Activated T-cell treated with anti-CD3 and anti-CD28 coated beads, Interleukin-2, amount 50 U/mL, for 72 hours (primary cell): ENCODE data around the gene MEIOSIN. TPM values are rescaled to one million over a fixed set of nuclear protein-coding genes. Genes with fewer than 3 reads are reported as not detected.

Experiments used
- total RNA-seq, 2 donors: library from RNA; stranded (reverse); gene quantifications; one replicate each; pipeline ENCODE4 v1.2.3, GENCODE V29; 2022

MEIOSIN gene
- total RNA-seq, 2 donors from 2014 or later = 0.09 to 0.19 TPM

Other genes with a start within 250 kb of the MEIOSIN start
- 1 to 10 TPM; 4.1 to 4.9 TPM for gene RTN2, start 236.4 kb upstream of the MEIOSIN start, total RNA-seq
- 1 to 10 TPM; 6.7 to 6.8 TPM for gene PPM1N, start 235.0 kb upstream of the MEIOSIN start, total RNA-seq
- 100 to 1,000 TPM; 120 to 133 TPM for gene VASP, start 226.0 kb upstream of the MEIOSIN start, total RNA-seq
- 10 to 100 TPM; 10.3 to 12.6 TPM for gene OPA3, start 148.6 kb upstream of the MEIOSIN start, total RNA-seq
- under 1 TPM in 1 of 2 donors, not detected in 1; 0.07 TPM for gene GPR4, start 131.2 kb upstream of the MEIOSIN start, total RNA-seq
- gene EML2, start 94.0 kb upstream of the MEIOSIN start, total RNA-seq = 100 to 1,000 TPM; 149 to 190 TPM
- gene GIPR, start 65.2 kb upstream of the MEIOSIN start, total RNA-seq = 10 to 100 TPM in 1 of 2 donors, 1 to 10 TPM in 1; 5.9 to 11.0 TPM
- gene SNRPD2, start 41.5 kb upstream of the MEIOSIN start, total RNA-seq = 100 to 1,000 TPM; 449 to 481 TPM
- gene QPCTL, start 40.8 kb upstream of the MEIOSIN start, total RNA-seq = 10 to 100 TPM; 20.8 to 29.8 TPM
- gene FBXO46, start 2.5 kb upstream of the MEIOSIN start, total RNA-seq = 10 to 100 TPM; 38.4 to 46.5 TPM
- 1 to 10 TPM; 3.7 to 5.2 TPM for gene SIX5, start 35.8 kb downstream of the MEIOSIN start, total RNA-seq
- gene DMPK, start 49.1 kb downstream of the MEIOSIN start, total RNA-seq = 10 to 100 TPM; 31.7 to 42.4 TPM
- 10 to 100 TPM; 36.7 to 54.1 TPM for gene DMWD, start 59.4 kb downstream of the MEIOSIN start, total RNA-seq
- under 1 TPM; 0.43 to 0.60 TPM for gene RSPH6A, start 81.9 kb downstream of the MEIOSIN start, total RNA-seq
- gene SYMPK, start 129.7 kb downstream of the MEIOSIN start, total RNA-seq = 100 to 1,000 TPM in 1 of 2 donors, 10 to 100 TPM in 1; 95.5 to 112 TPM
- 1 to 10 TPM in 1 of 2 donors, under 1 TPM in 1; 0.88 to 1.6 TPM for gene FOXA3, start 130.9 kb downstream of the MEIOSIN start, total RNA-seq
- gene IRF2BP1, start 152.7 kb downstream of the MEIOSIN start, total RNA-seq = 10 to 100 TPM; 16.3 to 19.9 TPM
- 10 to 100 TPM in 1 of 2 donors, 1 to 10 TPM in 1; 9.2 to 10.9 TPM for gene MYPOP, start 169.2 kb downstream of the MEIOSIN start, total RNA-seq
- gene NANOS2, start 181.3 kb downstream of the MEIOSIN start, total RNA-seq = not detected
- gene NOVA2, start 240.4 kb downstream of the MEIOSIN start, total RNA-seq = under 1 TPM; 0.38 to 0.58 TPM